ENCODE data around the gene NEMP2.
"Not testable (repeated sequence)": the region's sequence is repeated elsewhere in the genome, so short reads cannot be mapped to it uniquely, and the experiment has no call there.

Gene NEMP2

GRCh38 chr2:190524928-190525327 lies 9.6 kb downstream of the NEMP2 start:
- DNase-seq, result no peak

GRCh38 chr2:190519975-190520767 lies 14.4 kb downstream of the NEMP2 start:
- no peak for DNase-seq

- DNase-seq, result no peak
These were observed 17.1 kb downstream of the NEMP2 start for GRCh38 chr2:190517468-190517867.

GRCh38 chr2:190515687-190516086 lies 18.8 kb downstream of the NEMP2 start:
- DNase-seq, result no peak

- no peak for DNase-seq
These were observed 19.8 kb downstream of the NEMP2 start for GRCh38 chr2:190514676-190515075.

GRCh38 chr2:190513877-190514276 lies 20.6 kb downstream of the NEMP2 start:
- no peak for DNase-seq

GRCh38 chr2:190512539-190513095 lies 21.9 kb downstream of the NEMP2 start:
- DNase-seq, result no peak

GRCh38 chr2:190511104-190511503 lies 23.4 kb downstream of the NEMP2 start:
- DNase-seq, result no peak

- DNase-seq, result not testable (repeated sequence)
These were observed 24.6 kb downstream of the NEMP2 start for GRCh38 chr2:190509895-190510294.

- no peak for DNase-seq
These were observed 27.4 kb downstream of the NEMP2 start for GRCh38 chr2:190507135-190507534.

- DNase-seq, result no peak
These were observed 27.9 kb downstream of the NEMP2 start for GRCh38 chr2:190506666-190507065.

GRCh38 chr2:190505696-190506095 lies 28.8 kb downstream of the NEMP2 start:
- DNase-seq, result no peak

GRCh38 chr2:190504912-190505311 lies 29.6 kb downstream of the NEMP2 start:
- DNase-seq, result no peak

- no peak for DNase-seq
These were observed 31.4 kb downstream of the NEMP2 start for GRCh38 chr2:190503088-190503487.

GRCh38 chr2:190501702-190502407 lies 32.7 kb downstream of the NEMP2 start:
- no peak for DNase-seq

- no peak for DNase-seq
These were observed 33.3 kb downstream of the NEMP2 start for GRCh38 chr2:190501231-190501630.

- no peak for DNase-seq
These were observed 34.4 kb downstream of the NEMP2 start for GRCh38 chr2:190500054-190500502.

GRCh38 chr2:190499273-190499672 lies 35.2 kb downstream of the NEMP2 start:
- no peak for DNase-seq

- no peak for DNase-seq
These were observed 37.1 kb downstream of the NEMP2 start for GRCh38 chr2:190497428-190497827.

- DNase-seq, result not testable (repeated sequence)
These were observed 39.8 kb downstream of the NEMP2 start for GRCh38 chr2:190494600-190495227.

GRCh38 chr2:190493095-190493494 lies 41.4 kb downstream of the NEMP2 start:
- DNase-seq, result no peak

GRCh38 chr2:190490502-190490901 lies 44.0 kb downstream of the NEMP2 start:
- DNase-seq, result no peak

GRCh38 chr2:190489475-190489874 lies 45.0 kb downstream of the NEMP2 start:
- DNase-seq, result no peak

Measured in stimulated activated CD4-positive, alpha-beta T cell treated with anti-CD3 and anti-CD28 coated beads, Interleukin-4, amount 100 ng/mL, for 1 hour (primary cell).